GM12874 (cell line): ENCODE results near the gene PAGE2B.

Experiments
- TF ChIP-seq, protein P1 (sequence below): IDR thresholded peaks from 2 replicates; pipeline ENCODE4 v1.5.1; 2011; ENCODE audit warnings: low read depth, mild to moderate bottlenecking, control low read depth, low read length, moderate library complexity; ENCODE audit not compliant: insufficient read depth

Gene PAGE2B, protein sequence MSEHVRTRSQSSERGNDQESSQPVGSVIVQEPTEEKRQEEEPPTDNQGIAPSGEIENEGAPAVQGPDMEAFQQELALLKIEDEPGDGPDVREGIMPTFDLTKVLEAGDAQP

DNA sequence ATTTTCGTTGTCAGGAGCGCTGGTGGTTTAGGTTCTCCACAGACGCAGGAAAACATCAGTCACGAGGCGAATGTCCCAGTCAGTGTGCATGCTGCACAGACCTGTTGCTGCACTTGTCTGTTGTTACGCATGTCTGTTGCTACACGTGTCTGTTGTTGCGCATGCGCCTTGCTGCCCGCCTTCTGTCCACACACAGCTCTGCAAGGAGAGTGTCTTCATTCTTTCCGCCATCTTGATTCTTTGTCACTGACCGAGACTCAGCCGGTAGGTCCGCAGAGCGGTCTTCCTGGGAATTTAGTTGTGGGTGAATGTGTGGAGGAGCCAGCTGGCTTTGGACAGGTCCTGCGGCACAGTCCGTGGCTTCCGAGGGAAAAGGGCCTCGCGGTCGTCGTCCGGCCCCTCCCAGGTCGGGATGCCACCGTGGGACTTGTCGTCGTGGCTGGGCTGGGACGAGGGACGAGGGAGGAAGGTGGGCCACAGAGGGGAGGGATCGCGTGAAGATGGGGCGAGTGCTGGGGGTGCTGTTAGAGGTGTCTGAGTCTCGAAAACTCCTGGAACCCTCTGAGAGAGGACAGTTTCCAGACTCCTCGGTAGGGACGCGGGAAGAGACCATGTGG is at the start of gene PAGE2B:
Gene PAGE2B, plus strand, starts transcription at position 180 of the 617 bp plus-strand sequence. CDS start 1,012 bp downstream, outside the sequence.
- TF ChIP-seq, protein P1, sequence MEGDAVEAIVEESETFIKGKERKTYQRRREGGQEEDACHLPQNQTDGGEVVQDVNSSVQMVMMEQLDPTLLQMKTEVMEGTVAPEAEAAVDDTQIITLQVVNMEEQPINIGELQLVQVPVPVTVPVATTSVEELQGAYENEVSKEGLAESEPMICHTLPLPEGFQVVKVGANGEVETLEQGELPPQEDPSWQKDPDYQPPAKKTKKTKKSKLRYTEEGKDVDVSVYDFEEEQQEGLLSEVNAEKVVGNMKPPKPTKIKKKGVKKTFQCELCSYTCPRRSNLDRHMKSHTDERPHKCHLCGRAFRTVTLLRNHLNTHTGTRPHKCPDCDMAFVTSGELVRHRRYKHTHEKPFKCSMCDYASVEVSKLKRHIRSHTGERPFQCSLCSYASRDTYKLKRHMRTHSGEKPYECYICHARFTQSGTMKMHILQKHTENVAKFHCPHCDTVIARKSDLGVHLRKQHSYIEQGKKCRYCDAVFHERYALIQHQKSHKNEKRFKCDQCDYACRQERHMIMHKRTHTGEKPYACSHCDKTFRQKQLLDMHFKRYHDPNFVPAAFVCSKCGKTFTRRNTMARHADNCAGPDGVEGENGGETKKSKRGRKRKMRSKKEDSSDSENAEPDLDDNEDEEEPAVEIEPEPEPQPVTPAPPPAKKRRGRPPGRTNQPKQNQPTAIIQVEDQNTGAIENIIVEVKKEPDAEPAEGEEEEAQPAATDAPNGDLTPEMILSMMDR: no peak

DNA sequence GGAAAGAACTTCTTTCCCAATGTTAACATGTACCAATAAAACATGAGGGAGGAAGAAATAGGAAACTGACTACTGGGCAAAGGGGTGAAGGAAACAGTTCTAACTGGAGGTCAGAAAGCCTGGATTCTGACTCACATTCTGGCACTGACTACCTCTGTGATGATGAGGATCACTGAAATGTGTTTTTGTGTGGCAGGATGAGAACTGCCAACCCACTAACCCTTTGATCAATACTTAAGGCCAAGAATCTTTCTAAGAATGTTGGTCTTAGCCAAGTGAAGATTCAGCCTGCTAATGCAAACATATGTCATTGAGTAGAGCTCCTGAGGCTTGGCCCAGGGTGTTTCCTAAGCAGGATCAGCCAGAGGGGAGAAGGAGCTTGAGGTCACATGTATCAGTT is 48.7 kb upstream of the PAGE2B start:
- TF ChIP-seq, protein P1: no peak

DNA sequence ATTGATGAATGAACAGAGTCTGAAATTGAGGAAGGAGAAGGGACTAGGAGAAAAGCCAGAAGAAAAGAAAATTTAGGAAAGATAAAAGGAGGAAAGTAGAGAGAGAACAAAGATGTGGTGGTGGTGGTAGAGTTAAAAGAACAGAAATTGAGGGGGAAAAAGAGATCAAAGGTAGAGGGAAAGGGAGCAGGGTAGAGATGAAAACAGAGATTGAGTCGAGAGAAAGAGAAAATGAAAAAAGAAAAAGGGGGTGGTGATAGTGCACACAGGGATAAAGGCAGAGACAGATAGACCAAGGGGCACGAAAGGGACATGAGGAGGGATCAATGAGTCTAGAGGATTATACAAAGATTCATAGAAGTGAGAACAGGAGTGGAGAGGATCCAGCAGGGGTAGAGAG is 48.0 kb upstream of the PAGE2B start:
- TF ChIP-seq, protein P1: no peak

DNA sequence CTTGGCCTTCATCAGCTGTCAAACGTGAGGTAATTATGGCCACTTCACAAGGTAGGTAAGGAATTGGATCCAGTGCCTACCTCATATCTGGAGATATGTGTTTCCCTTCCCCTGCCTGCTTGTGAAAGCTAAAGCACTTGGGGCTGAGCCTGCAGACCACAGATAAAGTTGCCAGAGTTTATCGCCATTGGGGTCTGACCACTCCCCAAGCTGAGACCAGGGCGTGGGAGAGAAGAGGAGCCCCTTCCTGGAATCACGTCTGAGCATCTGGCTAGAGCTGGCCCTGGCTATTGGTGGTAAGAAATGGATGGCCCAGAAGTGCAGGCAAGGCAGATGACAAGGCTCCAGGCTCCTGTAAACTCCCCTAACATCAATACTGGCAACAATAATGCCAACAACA is 46.8 kb upstream of the PAGE2B start:
- TF ChIP-seq, protein P1: no peak

DNA sequence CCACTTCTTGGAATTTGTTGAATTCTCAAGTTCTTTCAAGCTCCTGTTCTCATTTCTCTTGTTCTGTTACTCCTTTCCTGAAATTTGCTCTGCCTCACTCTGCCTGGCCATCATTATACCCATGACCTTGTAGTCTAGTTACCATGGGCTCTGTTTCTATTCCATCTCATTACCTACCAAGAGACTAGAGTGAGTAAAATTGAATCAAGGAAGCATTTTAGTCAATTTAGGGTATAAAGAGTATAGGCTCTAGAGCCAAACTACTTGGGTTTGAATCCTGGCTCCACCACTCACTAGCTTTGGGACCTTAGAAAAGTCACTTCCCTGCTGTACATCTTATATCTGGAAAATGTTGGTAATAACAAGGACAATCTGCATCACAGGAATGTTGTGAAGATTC is 46.2 kb upstream of the PAGE2B start:
- TF ChIP-seq, protein P1: no peak

DNA sequence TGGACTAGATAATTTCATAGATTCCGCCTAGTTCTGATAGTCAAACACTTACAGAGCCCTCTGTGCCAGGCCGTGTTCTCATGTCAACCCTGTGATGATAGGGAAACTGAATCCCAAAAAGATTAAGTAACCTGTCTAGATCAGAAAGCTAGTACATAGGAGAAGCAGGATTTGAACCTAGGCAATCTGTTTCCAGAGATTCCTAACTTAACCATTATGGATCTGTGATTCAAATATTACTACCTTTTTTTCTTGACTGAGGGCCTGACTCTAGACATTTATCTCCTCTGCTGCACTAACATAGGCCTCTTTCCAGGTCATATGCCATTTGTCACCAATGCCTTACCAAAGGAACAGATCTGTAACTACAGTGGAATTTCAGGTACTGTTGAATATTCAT is 45.5 kb upstream of the PAGE2B start:
- TF ChIP-seq, protein P1: no peak

DNA sequence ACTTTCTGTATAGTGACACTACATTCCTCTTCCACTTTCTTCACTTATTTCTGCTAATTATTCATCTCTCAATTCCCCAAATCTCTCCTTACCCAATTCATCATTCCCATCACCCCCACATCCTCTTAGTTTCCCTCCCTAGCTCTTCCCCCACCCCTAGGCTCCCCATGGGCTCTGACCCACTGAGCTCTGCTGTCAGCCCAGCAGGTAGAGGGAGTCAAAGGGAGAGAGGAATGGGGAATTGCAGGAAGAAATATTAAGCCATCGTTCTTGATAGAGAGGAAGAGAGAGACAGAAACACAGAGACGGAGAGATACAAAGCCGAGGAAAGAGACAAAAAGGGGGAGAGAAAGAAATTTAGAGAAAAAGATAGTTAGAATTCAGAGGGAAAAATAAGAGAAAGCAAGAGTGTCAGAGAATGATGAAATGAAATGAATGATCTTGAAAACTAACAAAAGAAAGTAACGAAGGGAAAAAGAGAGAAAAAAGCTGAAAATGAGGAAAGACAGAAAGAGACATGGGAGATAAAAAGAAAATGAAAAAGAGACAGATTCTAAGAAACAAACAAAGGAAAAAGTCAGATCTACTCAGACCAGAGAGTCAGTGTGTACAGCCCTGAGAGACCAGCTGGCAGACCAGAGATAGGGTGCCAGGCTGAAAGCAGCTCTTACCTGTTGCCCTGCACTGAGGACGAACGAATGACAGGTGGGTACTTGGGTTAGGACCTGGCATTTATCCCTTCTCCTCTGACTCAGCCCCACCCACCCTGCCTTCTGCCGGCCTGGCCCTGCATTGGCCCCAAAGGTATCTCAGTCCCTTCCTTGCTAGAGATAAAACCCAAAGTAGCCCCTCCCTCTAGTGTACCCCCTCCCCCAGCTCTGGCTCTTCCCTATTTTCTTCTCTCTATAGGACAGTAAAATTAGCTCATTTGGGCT is 44.3 kb upstream of the PAGE2B start, which contains the start of gene ALAS2:
Gene ALAS2, minus strand, starts transcription at position 707 of the 935 bp plus-strand sequence. CDS start 4,977 bp downstream, outside the sequence.
- TF ChIP-seq, protein P1: no peak
